SW 1271 (cell line): ENCODE measurements around the gene TMED7.
A peak's percentile ranks its signal among the peaks of the same experiment; 100 is the strongest.
"Not testable (repeated sequence)": the region's sequence is repeated elsewhere in the genome, so short reads cannot be mapped to it uniquely, and the experiment has no call there.

ENCODE experiments used
- DNase-seq, 2 experiments: peaks; one replicate each; lab custom pipeline; 2025; lab: John Stamatoyannopoulos, UW

Gene TMED7

GRCh38 chr5:115625579-115626444 lies at the start of gene TMED7:
Gene TMED7 (minus strand): TSS chr5:115626036. CDS start chr5:115625792, 244 bp downstream.
- DNase-seq, result peak; percentile 98 to 99

GRCh38 chr5:115674782-115675181 lies 48.9 kb upstream of the TMED7 start:
- DNase-seq, result not testable (repeated sequence)

- no peak for DNase-seq
These were observed 47.8 kb upstream of the TMED7 start for GRCh38 chr5:115673596-115673995.

GRCh38 chr5:115671939-115672338 lies 46.1 kb upstream of the TMED7 start:
- DNase-seq, result no peak

GRCh38 chr5:115666023-115666422 lies 40.2 kb upstream of the TMED7 start:
- no peak for DNase-seq

GRCh38 chr5:115661563-115661962 lies 35.7 kb upstream of the TMED7 start:
- DNase-seq, result no peak

GRCh38 chr5:115661101-115661500 lies 35.3 kb upstream of the TMED7 start:
- DNase-seq, result no peak

GRCh38 chr5:115657881-115658233 lies 32.0 kb upstream of the TMED7 start:
- peak in 1 of 2 experiments; percentile 43 for DNase-seq

GRCh38 chr5:115657125-115657880 lies 31.5 kb upstream of the TMED7 start:
- no peak for DNase-seq

GRCh38 chr5:115656404-115656803 lies 30.6 kb upstream of the TMED7 start:
- DNase-seq, result no peak

- no peak for DNase-seq
These were observed 30.2 kb upstream of the TMED7 start for GRCh38 chr5:115655994-115656393.

GRCh38 chr5:115649541-115649940 lies 23.7 kb upstream of the TMED7 start:
- no peak for DNase-seq

GRCh38 chr5:115648056-115648455 lies 22.2 kb upstream of the TMED7 start:
- DNase-seq, result no peak

- DNase-seq, result not testable (repeated sequence)
These were observed 19.6 kb upstream of the TMED7 start for GRCh38 chr5:115645386-115645785.

GRCh38 chr5:115644046-115644445 lies 18.2 kb upstream of the TMED7 start:
- no peak for DNase-seq

GRCh38 chr5:115641948-115642347 lies 16.1 kb upstream of the TMED7 start:
- no peak for DNase-seq

GRCh38 chr5:115640274-115640673 lies 14.4 kb upstream of the TMED7 start:
- no peak for DNase-seq

- DNase-seq, result no peak
These were observed 13.5 kb upstream of the TMED7 start for GRCh38 chr5:115639377-115639776.

GRCh38 chr5:115637507-115637906 lies 11.7 kb upstream of the TMED7 start:
- DNase-seq, result no peak

GRCh38 chr5:115636008-115636407 lies 10.2 kb upstream of the TMED7 start:
- DNase-seq, result no peak

GRCh38 chr5:115634343-115635132 lies 8.7 kb upstream of the TMED7 start:
- DNase-seq, result peak; percentile 22 to 85

GRCh38 chr5:115629903-115630302 lies 4.1 kb upstream of the TMED7 start:
- no peak for DNase-seq
